IPS DF 19.7 (cell line): ENCODE data around the gene ST8SIA6.
"Not testable (repeated sequence)": the region's sequence is repeated elsewhere in the genome, so short reads cannot be mapped to it uniquely, and the experiment has no call there.

Experiments
- DNase-seq: peaks from one replicate; pipeline ENCODE4 v3.0.0-alpha.2; 2013; ENCODE audit warnings: low read depth, low spot score

The ST8SIA6 gene

DNA sequence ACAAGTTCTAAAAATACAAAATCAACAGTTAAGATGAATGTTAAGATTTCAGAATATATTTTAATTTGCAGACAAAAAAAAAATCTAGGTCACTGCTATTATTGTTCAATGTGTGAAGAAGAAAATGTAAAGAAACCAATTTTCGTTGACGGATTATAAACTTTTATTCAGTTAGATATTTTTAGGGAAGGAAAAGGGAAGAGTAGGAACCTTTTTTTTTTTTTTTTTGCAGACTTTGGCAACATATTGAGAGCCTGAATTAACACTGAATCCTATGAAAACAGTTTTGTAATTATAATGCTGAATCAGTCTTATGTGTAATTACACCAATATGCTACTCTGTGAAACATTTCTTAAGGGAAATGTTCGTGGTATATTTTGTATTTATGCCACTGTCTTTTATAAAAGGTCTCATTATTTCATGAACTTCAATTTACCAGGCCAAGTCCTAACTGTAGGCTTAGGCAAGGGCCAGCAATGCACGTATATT lies 106.3 kb downstream of the ST8SIA6 start:
- no peak for DNase-seq

DNA sequence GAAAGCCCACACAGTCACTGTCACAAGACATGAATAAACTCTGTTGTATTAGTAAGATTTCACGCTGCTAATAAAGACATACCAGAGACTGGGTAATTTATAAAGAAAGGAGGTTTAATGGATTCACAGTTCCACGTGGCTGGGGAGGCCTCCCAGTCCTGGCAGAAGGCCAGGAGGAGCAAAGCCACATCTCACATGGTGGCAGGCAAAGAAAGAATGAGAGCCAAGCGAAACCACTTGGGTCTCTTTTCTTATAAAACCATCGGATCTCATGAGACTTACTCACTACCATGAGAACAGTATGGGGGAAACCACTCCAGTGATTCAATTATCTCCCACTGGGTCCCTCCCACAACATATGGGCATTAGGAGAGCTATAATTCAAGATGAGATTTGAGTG lies 110.2 kb downstream of the ST8SIA6 start:
- DNase-seq, result no peak

DNA sequence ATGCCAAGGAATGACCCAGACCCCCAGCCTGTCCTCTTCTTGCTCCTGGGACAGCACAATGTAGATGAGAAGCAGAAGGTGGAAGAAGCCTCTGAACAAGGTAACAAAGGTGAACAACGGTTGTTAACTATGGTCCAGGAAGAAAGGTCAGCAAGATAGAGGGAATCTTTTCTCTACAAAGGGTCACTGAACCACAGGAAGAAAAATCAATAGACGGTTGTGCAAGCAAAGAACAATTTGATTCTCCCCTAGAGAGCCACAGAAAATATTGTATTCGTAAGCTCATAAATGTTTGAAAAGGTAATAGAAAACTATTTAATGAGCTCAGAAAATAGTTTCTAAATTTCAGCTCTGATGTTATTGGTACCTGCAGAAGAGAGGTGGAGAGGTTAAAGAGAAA lies 111.3 kb downstream of the ST8SIA6 start:
- no peak for DNase-seq

- no peak for DNase-seq
These were observed 114.1 kb downstream of the ST8SIA6 start for GRCh38 chr10:17340144-17340829.

GRCh38 chr10:17335065-17335464 lies 119.3 kb downstream of the ST8SIA6 start:
- no peak for DNase-seq

- no peak for DNase-seq
These were observed 123.9 kb downstream of the ST8SIA6 start for GRCh38 chr10:17330501-17330900.

- DNase-seq, result no peak
These were observed 128.0 kb downstream of the ST8SIA6 start for GRCh38 chr10:17326377-17326776.

DNA sequence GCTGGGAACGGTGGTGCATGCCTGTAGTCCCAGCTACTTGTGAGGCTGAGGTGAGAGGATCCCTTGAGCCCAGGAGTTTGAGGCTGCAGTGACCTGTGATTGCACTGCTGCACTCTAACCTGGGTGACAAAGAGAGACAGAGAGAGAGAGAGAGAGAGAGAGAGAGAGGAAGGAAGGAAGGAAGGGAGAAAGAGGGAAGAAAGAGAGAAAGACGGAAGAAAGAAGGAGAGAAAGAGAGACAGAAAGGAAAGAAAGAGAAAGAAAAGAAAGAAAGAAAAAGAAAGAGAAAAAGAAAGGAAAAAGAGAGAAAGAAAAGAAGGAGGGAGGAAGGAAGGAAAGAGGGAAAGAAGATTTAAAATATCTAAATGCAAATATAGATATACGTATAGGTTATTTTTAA lies 132.4 kb downstream of the ST8SIA6 start:
- not testable (repeated sequence) for DNase-seq

DNA sequence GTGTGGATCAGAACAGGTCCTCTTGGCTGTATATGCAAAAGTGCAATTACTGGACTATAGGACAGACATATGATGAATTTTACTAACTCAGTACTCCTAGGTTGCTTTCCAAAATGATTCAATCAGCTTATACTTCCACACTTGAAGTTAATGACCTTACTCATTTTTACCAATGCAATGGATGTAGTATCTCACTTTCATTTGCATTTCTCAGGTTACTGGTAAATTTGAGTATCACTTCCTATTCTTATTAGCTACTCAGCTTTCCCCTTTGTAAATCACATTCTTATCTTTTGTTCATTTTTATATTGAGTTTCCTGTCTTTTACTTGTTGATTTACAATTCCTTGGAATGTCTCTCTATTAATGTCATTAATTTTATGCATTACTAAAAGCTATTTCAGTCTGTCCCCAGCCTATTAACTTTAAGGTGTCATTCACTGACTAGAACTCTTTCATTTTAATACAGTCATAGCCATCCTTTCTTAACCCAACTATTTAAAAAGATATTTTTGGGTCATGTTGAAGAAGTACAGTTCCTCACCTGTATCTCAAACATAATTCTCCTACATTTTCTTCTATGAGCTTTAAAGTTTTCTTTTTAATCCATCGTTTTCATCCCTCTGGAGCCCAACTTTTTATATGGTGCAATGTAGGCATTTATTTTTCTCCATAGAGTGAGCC lies 137.8 kb downstream of the ST8SIA6 start:
- no peak for DNase-seq

DNA sequence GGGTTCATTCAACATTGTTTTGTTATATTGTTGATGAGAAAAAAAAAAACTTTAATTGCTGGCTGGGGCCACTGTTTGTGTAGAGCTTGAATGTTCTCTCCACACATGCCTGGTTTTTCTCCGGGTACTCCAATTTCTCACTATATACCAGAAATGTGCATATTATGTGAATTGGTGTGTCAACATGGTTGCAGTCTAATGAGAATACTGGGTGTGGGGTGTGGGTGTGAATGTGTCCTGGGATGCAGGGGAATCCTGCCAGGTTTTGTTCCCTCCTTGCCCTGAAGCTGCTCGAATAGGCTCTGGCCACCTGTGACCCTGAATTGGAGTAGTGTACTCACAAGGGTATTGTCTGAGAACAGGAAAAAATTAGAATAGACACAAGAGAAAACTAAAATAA lies 145.0 kb downstream of the ST8SIA6 start:
- DNase-seq, result no peak

DNA sequence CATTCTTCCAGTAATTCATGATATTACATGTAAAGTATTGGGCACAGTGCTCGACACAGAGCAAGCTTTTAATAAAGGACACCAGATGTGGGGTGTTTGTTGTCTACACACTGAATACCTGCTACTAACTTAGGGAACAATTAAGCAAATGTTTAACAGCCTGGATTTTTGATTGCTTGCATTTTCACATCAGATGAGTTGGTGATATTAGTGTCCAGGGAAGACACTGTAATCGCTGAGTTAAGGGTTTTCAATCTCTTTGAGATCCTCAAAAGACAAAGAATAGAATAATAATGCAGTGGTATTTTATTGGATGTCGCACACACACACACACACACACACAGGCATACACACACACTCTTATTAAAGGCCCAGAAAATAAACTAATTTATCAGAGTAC lies 147.3 kb downstream of the ST8SIA6 start:
- no peak for DNase-seq

DNA sequence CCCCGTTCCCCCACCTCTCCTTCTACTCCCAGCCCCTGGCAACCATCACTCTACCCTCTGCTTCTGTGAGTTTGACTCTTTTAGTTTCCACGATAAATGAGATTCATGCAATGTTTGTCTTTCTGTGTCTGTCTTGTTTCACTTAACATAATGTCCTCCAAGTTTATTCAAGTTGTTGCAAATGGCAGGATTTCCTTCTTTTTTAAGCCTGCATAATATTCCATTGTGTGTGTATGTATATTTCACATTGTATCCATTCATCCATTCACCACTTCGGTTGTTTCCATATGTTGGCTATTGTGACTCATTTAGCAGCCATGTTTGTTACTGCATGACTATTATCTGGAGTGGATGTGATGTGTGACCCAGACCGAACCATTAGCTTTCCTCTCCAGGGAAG lies 162.0 kb downstream of the ST8SIA6 start:
- DNase-seq, result no peak

GRCh38 chr10:17290226-17290625 lies 164.2 kb downstream of the ST8SIA6 start:
- DNase-seq, result no peak

GRCh38 chr10:17289763-17290162 lies 164.6 kb downstream of the ST8SIA6 start:
- DNase-seq, result no peak

GRCh38 chr10:17286562-17287550 lies 167.5 kb downstream of the ST8SIA6 start:
- no peak for DNase-seq

GRCh38 chr10:17282311-17282710 lies 172.1 kb downstream of the ST8SIA6 start:
- DNase-seq, result no peak

- DNase-seq, result no peak
These were observed 175.7 kb downstream of the ST8SIA6 start for GRCh38 chr10:17278607-17279240.

GRCh38 chr10:17276756-17277424 lies 177.5 kb downstream of the ST8SIA6 start:
- no peak for DNase-seq

GRCh38 chr10:17273403-17273802 lies 181.0 kb downstream of the ST8SIA6 start:
- no peak for DNase-seq

DNA sequence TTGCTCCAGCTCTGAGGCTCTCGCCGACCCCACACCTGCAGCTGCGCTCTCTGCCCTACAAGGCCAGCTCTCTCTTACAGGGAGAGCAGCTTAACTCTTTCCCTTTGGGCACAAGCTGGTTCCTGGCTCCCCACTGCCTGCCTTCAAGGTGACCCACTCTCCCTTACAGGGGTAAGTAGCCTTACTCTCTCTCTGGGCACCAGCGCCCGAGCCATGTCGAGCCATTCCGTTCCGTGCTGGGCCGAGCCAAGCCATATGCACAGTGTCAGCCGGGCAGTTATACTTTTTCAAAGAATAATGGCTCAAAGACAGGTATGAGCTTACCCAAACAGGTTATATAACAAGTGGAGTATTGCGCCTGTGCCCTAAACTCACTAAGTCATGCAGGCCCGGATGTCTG lies 181.7 kb downstream of the ST8SIA6 start:
- no peak for DNase-seq
